NCI-H1436 treated with DMSO at 0.1 percent for 48 hours (cell line): Measurements from ENCODE around the gene ABTB2.

ENCODE experiments used
- DNase-seq: peaks from one replicate; lab custom pipeline; 2025; lab: John Stamatoyannopoulos, UW

The ABTB2 gene

DNA sequence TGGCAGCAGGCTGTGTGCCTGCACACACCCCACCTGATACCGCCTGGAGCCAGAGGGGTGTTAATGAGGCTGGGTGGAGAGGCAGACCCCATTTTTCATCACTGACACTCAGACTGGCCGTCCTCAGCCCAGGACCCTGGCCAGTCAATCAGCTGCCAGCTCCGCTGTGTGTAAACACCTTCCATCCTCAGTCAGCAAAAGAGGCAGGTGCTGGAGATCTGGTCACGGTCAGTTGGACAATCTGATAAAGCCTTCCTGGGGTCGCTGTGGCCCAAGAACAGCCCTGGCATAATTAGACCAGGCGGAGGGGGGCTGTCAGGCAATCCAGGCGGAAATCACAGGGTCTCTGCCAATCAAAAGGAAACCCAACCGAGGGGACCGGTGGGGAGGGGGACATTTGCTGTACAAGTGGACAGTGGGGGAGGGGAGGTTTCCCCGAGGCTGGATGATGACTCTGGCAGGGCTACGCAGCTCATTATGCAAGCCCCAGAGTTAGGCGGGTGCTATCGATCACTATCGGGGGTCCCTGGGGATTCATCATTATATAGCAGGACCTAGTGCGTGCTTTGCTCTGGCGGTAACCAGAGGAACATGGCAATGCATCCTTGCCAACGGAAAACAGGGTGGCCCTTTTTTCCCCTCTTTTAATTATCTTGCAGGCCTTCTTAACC is 72.9 kb downstream of the ABTB2 start:
- no peak for DNase-seq

GRCh38 chr11:34284156-34284555 is 73.7 kb downstream of the ABTB2 start:
- no peak for DNase-seq

DNA sequence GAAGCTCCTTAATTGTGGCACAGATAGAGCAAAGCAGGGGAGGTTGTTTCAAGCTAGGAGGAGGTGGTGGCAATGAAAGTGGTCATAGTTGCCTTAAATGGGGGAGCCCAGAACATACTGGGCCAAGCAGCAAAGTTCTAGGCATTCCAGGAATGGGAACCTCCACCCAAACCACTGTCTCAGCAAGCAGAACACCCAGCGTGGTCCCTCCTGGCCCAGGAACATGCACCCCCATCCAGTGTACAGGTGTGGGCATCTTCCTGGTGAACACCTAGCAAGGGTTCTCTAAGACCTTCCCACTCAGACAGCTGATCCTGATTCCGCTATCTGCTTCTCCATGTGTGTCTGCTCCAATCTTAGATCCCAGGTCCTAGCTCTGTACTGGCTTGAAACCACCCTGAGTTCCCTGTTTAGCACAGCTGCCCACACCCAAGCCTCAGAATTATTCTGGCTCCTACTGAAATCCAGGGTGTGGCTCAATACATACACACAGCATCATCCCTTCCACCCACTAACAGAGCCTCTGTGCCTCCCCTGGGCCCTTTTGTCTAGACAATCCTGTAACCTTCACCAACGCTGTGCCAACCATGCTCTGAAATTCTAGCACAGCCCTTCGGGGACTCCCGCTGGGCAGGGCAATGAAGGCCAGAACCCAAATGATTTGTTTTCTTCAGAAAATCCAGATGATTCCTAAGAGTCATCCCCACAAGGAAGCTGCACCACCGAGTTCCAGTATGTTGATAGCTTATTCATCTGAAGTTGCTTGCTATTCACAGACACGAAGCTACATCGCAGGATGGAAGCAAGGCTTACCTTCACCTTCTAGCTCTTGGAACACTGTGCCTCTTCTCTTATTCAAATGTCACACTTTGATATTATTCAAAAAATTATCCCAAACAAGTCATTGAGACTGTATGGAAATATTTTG is 76.6 kb downstream of the ABTB2 start:
- DNase-seq, result no peak

DNA sequence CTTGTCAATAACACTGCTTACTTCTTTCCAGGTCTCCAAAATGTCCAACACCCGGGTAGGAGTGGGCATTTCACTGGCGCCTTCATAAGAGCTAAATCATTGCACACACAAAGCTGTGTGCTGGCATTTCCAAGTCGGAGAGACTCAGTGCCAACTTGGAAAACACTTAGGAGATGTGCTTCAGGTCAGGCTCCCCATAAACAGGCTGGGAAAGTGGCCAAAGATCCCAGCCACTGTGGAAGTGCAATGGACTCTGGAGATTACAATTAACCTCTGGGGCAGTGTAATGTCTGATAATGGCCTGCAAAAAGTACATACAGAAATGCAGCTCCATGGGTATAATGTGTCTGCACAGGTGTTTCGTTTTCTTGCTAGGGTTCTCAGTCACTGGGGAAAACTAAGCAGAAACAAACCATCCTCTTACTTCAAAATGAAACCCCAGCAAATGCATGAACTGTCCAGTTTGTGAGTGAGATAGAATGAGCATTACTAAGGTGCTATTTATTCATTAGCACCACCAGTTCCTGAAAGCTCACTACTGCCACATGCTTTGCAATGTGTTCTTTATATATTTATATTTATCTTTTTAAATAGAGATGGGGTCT is 79.0 kb downstream of the ABTB2 start:
- no peak for DNase-seq

- no peak for DNase-seq
Observed at GRCh38 chr11:34278175-34278574, 79.6 kb downstream of the ABTB2 start.

- no peak for DNase-seq
Observed at GRCh38 chr11:34277171-34277570, 80.6 kb downstream of the ABTB2 start.

GRCh38 chr11:34276352-34276864 is 81.4 kb downstream of the ABTB2 start:
- no peak for DNase-seq

GRCh38 chr11:34275486-34275885 is 82.3 kb downstream of the ABTB2 start:
- no peak for DNase-seq

- DNase-seq, result no peak
Observed at GRCh38 chr11:34274712-34275398, 83.0 kb downstream of the ABTB2 start.

DNA sequence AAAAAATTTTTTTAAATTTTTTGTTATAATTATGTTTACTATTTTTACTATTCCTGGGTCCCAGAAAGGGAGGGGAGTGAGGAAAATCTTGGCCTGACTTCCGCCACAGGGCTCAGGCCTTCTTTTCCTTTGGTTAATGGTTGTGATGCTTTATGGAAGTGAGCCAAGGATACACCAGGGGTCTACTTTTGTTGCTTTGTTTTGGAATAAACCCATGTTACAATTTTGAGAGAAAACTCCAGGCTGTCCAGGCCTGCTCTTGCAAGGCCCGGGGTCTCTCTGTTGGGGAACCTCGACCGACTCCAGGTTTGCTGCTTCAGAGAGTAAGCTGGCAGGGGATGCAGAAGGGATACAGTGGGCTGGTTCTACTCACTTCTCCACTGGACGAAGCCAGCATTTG is 84.7 kb downstream of the ABTB2 start:
- DNase-seq, result no peak

GRCh38 chr11:34271727-34272126 is 86.1 kb downstream of the ABTB2 start:
- DNase-seq, result no peak

DNA sequence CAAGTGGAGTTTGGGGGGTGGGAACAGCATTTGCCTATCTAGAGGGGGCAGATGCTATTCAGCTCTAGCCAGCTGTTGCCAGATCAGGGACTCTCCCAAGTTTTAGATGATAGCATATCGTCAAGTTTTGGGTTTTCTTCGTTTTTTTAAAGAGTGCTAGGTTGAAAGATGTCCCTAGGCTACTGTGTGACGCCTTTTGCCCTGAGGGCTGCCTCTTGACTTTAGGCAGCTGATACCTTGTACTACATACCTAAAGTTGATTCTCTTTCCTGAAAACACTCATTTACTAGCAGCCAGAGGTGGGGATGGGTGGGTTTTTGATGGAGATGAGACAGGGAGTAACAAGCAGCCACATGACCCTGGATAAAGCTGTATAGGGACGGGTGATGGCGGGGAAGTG is 87.1 kb downstream of the ABTB2 start:
- DNase-seq, result no peak

DNA sequence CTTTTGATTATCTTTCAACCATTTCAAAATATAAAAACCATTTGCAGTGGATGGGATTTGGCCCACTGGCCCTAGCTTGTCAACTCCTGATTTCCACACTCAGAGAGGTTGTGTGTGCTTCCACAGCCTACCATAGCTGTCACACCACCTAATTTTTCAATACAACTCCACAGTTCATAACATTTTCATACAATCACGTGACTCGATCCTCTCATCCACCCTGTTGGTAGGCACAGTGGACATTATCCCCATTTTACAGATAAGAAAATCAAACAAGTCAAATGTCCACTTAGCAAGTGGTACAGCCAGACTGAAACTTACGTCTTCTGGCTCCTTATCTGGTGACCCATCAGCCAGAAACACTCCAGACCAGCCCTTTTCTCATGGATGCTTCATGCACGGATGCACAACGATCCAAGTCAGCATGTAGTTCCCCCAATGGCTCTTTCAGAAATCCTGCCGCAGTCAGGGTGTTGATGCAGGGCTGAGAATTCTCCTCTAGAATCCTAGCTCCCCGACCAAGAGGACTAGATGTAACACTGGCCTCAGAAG is 88.0 kb downstream of the ABTB2 start:
- no peak for DNase-seq

DNA sequence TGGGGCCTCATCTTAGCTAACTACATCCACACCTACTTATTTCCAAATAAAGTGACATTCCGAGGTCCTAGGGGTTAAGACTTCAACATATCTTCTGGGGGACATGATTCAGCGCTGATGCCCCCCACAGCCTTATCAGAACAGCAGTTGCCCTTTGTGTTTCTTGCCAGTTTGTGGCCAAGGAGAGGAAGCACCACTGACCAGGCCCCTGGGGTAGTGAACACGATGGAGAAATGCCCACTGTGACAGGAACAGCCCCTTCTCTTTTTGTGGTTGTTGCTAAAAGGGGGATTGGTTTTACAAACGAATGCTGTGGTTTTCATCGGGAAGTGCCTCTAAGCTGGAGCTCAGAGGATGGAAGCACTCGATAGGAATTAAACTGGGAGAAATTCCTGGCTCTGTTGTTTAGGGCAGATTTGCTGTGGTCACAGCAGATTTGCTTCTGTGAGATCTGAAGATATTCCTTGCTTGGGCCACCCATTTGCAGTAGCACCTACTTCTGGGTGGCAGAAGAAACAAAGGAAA is 88.8 kb downstream of the ABTB2 start:
- DNase-seq, result no peak

DNA sequence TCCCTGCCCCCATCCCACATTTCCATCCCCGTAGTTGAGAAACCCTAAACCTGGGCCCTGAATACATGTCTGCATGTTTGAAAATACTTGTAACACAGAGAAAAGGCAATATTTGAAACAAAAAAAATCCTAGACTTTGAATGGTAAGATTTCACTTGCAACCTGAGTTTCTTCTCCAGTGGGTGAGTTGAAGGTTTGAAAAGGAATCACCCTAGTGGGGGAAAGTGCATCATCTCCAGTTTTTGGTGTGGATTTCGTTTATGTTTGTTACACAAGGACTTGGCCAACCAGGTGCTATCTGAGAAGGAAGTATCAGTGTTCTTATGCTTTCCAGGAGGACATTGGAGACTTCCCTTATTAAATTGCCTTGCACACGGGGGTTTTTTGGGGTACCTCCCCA is 90.4 kb downstream of the ABTB2 start:
- DNase-seq, result no peak

DNA sequence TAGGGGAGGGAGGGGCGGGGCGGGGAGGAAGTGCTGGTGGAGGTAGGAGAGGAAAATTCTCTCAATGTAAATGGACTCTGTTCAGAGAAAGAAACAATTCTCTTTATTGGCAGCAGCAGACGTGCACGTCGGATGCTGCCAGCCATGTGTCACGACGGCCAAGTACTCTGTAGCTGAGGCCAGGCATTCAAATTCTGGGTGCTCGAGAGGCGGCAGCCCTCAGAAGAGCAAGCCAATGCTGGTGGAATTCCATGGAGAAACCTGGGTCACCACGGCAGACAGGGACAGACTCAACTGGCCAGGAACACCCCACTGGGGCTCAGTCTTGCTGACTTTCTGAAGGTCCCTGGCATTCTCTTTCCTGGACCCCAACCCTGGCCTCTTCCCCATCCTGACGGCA is 90.8 kb downstream of the ABTB2 start:
- no peak for DNase-seq

DNA sequence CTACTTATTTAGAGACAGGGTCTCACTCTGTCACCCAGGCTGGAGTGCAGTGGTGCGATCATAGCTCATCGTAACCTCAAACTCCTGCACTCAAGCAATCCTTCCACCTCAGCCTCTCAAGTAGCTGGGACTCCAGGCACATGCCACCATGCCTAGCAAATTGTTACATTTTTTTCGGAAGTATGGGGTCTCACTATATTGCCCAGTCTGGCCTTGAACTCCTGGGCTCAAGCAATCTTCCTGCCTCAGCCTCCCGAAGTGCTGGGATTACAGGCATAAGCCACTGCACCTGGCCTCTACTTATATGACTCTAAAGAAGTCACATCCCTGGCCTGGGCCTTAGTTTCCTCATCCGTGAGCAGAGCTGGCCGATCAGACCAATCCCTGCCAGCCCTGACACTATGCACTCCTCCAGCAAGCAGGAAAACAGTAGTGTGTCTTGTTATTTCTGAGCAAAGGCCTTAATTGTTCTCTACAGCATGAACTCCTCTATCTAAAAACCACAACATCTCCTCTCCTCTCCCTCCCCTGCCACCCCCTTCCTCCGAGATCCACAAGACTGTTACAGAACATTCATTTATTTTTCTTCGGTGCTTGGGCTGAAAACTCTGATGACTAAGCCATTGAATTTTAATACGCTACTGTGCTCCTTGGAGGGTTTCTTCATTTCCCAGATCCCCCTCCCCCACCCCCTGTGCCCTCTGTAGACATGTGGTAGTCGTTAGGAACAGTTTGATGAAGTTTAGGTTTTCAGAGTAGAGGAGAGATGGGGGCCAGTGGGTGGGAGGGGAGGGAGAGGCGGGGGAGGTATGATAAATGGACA is 91.5 kb downstream of the ABTB2 start:
- DNase-seq, result no peak

- no peak for DNase-seq
Observed at GRCh38 chr11:34264303-34265110, 93.3 kb downstream of the ABTB2 start.

- peak; percentile 56 for DNase-seq
Observed at GRCh38 chr11:34263441-34264091, 94.2 kb downstream of the ABTB2 start.
